GM12873 (cell line): ENCODE data around the gene MINDY2.

Source experiments
- TF ChIP-seq, protein P1 (sequence below): IDR thresholded peaks from 2 replicates; pipeline ENCODE4 v1.5.1; 2012; ENCODE audit warnings: low read depth, mild to moderate bottlenecking, moderate library complexity, low read length, control low read depth; ENCODE audit not compliant: insufficient read depth; ENCODE audit errors: missing control alignments

MINDY2 gene

DNA sequence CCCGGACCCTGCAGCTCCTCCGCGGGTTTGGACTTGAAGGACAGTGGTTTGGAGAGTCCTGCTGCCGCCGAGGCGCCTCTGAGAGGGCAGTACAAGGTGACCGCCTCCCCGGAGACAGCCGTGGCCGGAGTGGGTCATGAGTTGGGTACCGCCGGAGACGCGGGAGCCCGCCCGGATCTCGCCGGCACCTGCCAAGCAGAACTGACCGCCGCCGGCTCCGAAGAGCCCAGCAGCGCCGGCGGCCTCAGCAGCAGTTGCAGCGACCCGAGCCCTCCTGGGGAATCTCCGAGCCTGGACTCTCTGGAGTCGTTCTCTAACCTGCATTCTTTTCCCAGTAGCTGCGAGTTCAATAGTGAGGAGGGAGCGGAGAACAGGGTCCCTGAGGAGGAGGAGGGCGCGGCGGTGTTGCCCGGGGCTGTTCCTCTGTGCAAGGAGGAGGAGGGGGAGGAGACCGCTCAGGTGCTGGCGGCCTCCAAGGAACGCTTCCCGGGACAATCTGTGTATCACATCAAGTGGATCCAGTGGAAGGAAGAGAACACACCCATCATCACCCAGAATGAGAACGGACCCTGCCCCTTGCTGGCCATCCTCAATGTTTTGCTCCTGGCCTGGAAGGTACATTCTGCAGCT, 634 bp downstream of the MINDY2 start:
- TF ChIP-seq, protein P1, sequence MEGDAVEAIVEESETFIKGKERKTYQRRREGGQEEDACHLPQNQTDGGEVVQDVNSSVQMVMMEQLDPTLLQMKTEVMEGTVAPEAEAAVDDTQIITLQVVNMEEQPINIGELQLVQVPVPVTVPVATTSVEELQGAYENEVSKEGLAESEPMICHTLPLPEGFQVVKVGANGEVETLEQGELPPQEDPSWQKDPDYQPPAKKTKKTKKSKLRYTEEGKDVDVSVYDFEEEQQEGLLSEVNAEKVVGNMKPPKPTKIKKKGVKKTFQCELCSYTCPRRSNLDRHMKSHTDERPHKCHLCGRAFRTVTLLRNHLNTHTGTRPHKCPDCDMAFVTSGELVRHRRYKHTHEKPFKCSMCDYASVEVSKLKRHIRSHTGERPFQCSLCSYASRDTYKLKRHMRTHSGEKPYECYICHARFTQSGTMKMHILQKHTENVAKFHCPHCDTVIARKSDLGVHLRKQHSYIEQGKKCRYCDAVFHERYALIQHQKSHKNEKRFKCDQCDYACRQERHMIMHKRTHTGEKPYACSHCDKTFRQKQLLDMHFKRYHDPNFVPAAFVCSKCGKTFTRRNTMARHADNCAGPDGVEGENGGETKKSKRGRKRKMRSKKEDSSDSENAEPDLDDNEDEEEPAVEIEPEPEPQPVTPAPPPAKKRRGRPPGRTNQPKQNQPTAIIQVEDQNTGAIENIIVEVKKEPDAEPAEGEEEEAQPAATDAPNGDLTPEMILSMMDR: no peak

DNA sequence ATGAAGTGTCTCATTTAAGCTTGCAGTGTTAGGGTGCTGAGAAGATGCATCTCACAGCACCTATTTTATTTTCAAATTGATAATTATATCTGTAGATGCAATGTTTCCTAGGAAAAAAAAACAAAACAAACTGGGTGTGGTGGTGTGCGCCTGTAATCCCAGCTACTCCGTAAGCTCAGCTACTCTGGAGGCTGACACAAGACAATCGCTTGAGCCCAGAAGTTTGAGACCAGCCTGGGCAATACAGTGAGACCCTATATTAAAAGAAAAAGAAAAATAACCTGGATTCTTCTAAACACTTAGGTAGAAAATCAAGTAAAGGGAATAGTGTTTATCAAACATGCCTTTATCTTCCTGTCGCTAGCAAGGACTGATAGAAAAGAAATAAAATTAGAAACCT, 1.9 kb downstream of the MINDY2 start:
- TF ChIP-seq, protein P1: no peak

DNA sequence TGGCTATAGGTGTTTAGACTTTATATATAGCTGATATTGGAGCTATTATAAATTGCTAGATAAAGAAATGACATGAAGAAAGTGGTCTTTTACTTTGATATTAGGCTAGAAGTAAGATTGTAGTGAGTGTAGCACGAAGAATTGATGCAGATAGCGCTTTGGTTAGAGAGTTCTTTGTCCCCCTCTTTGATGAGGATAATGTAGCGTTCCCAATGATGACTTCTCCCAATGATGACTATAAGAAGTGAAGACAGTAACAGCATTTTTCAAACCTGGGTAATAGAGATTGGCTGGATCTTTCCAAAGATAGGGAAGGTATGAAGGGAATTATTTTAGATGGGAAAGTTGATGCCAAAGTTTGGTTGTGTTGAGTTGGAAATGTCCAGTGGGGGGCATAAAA, 4.3 kb downstream of the MINDY2 start:
- TF ChIP-seq, protein P1: no peak

DNA sequence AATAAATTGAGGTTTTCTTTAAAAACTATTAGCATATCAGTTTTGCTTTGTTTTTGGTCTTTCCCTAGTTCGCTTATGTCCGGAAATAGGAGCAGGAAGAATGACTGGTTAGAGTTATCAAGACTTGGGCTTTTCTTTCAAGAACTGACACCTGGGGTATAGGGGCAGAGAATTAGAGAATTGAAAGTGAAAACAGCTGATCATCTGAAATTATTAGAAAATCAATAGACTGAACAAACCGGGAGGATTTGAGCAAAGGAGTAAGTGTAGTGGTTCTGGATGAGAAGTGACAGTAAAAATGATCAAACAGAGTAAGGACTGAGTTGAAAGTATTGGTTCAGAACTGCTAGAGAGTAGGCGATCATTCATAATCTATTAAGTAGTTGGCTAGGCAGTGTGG, 6.0 kb downstream of the MINDY2 start:
- TF ChIP-seq, protein P1: no peak

DNA sequence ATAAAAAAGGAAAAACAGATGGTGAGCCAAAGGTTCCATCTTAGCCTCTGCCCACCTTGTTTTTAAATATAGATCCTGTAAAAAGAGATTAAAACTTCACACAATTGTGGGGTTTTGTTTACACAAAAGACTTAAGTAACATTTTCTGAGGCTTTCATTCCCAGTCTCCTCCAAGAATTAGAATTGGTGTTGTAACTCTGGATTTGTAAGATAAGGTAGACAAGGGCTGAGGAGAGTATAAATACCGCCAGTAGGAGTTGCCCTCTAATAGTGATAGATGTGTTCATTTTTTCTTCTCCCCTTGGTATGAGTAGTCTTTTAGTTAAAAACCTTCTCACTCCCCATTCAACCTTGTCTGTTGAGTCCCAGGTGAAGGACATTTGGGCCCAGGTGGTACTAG, 8.5 kb downstream of the MINDY2 start:
- TF ChIP-seq, protein P1: no peak

DNA sequence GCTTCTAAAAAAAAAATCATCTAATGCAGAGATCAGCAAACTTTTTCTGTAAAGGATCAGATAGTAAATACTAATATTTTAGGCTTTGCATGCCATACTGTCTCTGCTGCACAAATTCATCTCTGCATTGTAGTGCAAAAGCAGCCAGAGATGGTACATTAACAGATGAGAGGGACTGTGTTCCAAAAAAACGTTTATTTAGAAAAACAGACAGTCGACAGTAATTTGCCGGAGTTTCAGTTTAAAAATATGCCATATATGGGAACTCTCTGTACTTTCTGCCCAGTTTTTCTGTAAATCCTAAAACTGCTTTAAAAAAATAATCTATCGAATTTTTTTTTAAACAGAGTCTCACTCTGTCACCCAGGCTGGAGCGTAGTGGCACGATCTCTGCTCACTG, 14.3 kb downstream of the MINDY2 start:
- TF ChIP-seq, protein P1: no peak

DNA sequence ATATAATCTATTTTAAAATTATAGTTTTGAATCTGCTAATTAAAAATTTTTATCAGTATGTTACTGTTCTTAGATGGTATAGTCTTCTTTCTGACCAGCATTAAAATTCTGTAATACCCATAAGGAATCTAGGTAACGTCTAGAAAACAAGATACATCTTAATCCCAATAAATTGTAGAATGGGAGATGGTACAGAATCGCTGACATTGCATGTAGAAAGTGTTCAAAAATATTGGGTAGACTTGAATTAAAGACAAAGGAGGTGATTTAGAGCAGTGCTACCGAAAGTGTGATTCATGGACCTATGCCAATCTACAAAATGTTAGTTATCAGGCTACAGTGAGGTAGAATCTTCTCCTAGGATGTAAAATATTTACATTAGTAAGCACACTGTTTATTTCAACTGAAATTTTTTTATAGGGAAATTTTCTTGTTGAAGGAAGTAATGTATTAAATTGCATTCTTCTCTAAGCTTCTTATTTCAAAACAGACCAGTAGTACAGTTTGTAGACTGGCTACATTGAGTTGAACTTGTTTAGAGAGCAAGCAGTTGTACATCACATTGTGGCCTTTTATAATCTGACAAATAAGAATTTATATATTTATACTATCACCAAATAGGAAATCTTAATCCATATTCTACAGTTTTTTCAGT, 17.1 kb downstream of the MINDY2 start:
- TF ChIP-seq, protein P1: no peak
